ENCODE measurements around the gene CYP46A1.
A peak's percentile ranks its signal among the peaks of the same experiment; 100 is the strongest.

The CYP46A1 gene

DNA sequence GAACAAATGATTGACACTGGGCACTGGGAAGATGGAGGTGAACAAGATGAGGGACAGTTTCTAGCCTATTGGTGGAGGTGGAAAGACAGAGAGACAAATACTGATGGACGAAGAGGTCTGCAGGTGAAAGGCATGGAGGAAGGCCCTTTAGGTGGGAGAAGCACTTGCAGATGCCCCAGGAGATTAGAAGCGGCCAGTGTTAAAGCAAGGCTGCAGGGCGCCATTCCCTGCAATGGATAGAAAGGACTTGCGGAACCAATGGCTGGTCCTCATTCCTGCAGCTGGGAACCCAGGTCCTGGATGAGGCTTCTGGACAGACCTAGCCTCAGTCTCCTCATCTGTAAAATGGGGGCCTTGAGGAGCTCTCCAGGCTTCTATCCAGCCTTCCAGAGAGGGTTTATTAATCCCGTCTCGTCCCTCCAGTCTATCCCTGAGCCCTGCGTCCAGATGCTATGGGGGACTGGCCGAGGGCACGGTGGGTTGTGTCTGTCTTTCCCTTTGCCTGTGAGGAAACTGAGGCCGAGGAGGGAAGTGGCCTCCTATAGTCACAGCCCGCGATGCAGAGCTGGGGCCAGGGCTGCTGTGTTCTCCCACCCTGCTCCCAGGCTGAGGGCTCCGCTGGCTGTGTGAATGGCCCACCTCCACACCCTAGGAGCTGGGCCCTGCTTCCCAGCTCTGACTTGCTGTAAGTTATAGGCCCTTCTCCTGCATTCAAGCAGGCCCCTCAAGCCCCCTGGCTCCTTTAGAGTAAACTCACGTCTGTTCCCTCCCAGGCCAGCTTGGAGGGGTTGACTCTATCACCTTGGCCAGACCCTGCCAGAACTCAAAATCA is 33.0 kb downstream of the CYP46A1 start:
- DNase-seq = no peak

DNA sequence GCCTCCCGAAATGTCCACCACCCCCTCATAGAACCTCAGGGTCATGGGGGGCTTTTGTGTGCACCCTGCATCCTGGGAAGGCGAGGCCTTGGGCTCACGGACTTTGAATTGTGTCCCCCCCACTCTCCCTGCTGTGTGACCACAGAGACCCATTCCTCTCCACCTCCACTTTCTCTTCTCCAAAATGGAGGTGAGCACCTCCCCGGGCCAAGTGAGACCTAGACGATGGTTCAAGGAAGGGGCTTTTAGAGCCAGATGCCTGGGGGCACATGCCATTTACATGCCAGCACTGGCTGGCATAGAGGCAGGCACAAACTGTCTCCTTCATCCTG is 33.5 kb downstream of the CYP46A1 start:
- no peak for DNase-seq

DNA sequence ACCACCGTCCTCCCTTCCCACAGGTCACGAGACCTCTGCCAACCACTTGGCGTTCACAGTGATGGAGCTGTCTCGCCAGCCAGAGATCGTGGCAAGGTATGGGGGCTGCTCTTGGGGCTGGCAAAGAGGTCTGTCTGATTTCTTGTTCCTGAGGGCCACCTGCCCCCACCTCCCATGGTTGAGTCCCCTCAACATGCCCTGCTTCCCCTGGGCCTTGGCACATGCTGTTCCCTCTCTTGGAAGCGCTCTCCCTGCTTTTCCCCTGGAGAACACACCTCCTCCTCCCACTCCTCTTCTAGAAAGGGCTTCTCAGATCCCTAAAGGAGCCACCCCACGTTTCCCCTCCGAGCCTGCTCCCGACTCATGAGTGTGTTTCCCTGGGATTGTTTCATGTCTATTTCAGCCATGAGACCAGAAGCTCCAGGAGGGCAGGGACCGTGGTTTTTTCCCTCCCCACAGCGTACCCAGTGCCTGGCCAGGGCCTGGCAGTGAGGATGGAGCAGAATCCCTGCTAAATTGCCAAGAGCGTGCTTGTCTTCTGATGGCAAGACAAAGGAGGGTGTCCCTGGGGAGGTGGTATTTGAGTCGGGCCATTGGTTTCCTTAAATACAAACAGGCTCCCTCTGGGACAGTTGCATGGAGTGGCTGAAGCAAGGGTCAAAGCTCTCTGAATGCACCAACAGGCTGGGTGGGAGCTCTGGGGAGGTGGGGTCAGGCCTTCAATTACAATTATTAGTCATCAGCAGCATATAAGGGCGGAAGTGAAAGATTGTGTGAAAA is 34.1 kb downstream of the CYP46A1 start:
- DNase-seq = peak; percentile 72

DNA sequence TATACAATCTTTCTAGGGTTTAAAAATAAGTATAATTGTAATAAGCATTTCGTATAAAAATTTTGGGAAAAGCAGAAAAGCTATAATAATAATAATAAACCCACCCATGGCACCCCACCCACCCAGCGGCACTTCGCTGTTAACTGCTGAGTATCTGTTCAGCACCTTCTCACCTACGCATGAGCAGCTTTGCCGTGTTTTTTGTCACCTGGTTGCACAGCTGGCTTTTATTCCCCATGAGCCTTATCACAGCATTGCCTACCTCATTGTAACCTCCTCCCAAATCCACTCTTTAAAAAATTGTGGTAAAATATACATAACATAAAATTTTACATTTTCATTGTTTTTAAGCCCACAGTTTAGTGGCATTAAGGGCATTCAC is 34.7 kb downstream of the CYP46A1 start:
- no peak for DNase-seq

DNA sequence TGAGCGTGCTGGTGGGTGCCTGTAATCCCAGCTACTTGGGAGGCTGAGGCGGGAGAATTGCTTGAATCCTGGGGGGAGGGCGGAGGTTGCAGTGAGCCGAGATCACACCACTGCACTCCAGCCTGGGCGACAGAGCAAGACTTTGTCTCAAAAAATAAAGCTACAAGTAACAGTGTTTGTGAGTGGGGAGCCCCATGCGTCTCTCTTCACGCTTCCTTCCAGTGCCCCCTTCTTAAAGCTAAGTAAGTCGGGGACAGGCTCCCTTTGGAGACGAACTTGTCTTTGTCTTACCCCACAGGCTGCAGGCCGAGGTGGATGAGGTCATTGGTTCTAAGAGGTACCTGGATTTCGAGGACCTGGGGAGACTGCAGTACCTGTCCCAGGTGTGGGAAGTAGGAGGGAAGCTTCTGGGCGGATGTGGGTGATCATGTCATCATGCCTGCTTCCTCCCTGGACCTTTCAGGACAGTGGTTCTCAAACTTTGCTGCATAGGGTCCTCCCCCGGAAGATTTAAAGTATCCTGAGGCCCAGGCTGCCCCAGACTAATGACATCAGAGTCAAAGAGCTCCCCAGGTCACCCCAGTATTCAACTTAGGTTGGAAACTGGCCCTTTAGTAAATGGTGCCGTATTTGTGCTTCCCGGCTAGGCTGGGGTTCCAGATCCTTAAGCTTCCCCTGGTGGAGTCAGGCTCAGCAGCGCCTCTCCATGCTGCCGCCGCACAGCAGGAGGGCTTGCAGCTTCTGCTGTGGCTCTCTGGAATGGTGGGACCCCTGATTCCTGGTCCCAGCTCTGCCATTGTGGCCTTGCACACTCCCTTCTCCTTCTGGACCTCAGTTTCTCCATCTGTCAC is 37.1 kb downstream of the CYP46A1 start:
- no peak for DNase-seq

DNA sequence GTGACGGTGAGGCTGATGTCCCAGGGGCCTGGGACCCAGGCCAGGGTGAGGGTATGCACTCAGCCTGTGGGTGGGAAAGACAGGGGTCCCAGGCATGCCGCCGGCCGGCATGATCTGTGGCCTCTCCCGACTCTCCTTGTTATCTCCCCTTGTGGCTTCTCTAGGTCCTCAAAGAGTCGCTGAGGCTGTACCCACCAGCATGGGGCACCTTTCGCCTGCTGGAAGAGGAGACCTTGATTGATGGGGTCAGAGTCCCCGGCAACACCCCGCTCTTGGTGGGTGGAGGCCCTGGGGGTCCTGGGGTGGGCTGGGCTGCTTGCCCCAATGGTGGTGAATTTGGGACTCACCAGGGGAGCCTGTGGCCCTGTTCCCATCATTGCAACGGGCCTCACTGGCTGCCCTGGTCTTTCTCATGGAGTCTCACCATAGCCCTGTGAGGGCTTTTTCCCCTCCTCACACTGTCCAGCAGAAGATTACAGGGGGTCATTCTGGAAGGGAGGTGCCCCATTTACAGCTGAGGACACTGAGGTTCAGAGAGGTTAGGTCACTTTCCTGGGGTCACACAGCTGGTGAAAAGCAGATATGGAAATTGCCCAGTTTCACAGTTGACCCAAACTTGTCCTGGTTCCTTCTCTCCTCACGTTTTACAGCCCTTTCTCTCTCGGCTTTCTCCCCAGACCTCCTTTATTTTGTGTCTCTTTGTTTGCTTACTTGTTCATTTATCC is 37.9 kb downstream of the CYP46A1 start:
- no peak for DNase-seq

DNA sequence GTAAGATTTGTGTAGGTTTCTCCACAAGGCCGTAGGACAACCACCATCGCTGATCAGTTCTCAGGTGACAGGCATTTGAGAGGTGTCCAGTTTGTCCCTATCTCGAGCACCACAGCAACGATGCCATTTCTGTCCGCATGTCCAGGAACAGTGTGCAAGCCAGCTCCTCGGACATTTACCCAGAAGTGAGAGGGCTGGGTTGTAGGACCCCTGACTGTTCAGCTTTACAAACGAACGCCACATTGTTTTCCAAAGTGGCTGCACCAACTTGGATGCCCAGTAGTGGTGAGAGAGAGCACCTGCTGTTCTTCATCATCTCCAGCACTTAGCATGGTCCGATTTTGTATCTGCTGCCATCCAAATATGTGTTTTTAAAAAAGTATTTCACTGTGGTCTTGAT is 38.6 kb downstream of the CYP46A1 start:
- no peak for DNase-seq

DNA sequence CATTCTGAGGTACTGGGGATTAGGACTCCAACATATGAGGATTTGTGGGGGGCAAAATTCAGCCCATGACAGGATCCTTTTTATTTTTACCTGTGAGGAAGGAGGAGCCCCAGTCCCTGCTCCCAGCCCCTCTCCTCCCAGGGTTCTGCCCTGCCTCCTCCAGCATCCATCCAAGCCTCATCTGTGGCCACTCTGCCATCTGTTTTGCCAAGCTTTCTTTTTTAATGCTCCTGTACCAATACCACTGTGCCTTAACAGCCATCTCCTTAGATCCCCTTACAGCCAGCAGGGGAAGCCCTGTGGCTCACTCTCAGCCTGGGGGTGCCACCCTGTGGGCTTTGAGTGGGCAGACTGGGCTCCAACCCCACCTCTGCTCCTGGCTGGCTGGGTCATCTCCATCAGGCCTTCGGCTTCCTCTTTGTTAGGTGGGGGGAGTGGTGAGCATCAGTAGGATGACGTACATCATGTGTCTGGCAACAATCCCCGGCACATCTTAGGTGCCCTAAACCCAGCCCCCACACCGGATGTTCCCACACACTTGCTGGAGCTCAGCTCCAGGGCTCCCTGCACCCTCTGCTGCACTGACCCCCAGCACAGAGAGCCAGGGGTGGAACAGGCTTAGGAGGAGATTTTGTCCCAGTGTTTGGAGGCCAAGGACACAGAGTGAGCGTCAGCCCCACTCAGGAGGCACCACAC is 40.2 kb downstream of the CYP46A1 start:
- no peak for DNase-seq

DNA sequence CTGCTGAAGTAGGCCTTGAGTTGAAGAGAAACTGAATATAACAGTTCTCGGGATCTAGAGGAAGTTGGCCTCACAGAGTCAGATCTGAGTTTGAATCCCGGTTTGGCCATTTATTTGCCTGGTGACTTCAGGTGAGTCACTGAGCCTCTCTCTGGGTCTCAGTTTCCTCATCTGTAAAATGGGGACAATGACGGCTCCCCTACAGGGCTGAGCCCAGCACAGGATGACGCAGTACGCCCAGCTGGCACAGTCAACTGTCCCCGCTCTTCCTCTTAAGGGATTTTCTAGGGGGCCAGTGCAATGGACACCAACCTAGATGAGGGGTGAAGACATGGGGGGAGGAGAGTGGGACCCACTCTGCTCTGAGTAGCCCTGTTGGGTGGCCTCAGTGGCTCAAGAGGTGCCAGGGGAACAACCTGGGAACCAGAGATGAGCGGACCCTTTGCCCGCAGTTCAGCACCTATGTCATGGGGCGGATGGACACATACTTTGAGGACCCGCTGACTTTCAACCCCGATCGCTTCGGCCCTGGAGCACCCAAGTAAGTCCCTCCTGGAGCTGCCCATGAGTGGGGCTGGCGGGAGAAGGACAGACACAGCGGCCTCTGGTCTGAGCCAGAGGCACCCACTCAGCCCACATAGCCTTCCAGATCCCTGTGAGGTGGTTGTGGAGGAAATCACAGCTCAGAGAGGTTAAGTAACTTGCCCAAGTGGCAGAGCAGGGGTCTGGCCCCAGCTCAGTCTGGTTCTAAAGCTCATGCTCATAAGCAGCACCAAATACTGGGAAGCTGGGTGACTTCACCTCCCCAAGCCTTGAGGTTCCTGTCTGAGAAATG is 41.1 kb downstream of the CYP46A1 start:
- no peak for DNase-seq

DNA sequence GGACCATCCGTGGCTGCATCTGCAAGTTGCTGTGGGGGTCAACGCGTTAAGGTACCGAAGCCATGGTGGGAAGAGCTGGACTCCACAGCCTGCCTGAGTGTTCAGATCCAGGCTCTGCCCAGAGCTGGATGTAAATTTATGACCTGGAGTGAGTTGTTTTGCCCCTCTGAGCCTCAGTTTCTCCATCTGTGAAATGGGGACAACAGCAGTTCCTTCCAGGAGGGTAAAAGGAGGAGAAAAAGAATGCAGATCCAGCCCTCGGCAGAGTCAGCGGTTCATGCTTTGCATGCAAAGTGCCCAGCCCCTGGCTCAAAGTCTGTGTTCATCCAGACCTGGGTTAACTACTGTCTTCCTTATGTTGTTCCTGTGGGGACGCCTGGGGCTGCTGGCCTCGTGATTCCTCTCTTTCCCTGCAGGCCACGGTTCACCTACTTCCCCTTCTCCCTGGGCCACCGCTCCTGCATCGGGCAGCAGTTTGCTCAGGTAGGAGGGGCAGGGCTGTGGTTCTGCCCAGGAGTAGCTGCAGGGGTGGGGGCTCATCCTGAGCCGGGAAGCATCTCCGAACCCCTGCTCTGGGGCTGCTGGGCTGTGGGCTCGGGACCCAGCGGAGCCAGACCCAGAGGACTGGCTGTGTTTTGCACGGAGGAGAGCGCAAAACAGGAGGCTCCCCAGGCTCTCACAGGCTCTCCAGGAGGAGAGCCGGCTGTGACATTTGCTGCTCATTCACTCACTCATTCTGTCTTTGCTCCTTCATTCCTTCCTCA is 41.9 kb downstream of the CYP46A1 start:
- no peak for DNase-seq

DNA sequence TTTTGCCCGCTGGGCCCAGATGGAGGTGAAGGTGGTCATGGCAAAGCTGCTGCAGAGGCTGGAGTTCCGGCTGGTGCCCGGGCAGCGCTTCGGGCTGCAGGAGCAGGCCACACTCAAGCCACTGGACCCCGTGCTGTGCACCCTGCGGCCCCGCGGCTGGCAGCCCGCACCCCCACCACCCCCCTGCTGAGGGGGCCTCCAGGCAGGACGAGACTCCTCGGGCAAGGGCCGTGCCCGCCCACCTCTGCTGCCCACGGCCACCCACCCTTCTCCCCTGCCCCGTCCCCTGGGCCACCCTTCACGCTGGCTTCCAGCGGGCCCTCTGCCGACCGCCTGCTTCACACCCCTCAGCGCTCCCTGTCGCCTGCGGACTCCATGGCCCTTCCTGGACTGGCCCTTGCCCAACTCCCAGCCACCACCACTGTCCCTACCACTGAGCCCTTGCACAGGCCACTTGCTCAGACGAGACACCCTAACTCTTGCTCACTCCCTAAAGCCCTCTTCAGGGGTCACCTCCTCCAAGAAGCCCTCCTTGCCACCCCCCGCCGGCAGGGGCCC is 42.5 kb downstream of the CYP46A1 start:
- no peak for DNase-seq

DNA sequence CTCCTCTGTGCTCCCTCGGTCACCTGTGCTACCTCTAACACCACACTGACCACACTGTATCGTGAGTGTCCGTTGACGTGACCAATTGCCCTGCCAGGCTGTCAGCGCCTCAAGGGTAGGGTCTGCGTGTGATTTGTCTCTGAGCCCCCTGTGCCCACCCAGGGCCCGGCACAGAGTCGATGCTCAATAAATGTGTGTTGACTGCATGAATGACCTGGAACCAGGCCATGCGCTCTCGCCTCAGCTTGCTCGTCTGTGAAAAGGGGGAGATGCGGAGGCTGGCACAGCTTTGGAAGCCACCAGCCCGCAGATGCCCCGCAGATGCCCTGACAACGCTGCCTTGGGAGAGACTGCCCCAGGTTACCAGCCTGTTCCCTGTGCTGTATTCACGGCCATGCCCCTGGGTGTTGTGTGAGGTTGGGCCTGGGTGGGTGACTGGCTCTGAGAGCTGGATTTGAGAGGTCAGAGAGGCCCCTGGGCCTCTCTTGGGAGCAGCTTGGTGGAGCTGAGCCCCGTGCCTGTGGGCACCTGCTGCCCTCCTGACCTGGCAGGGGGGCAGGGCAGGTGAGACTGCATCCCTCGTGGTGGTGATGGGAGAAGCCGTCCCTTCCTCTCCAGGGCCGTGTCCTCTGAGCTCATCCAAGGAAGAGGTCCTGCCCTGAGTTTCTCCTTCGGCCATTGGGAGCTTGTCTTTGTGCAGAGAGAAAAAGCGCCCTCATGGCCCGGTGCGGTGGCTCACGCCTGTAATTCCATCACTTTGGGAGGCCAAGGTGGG is 43.2 kb downstream of the CYP46A1 start:
- no peak for DNase-seq

DNA sequence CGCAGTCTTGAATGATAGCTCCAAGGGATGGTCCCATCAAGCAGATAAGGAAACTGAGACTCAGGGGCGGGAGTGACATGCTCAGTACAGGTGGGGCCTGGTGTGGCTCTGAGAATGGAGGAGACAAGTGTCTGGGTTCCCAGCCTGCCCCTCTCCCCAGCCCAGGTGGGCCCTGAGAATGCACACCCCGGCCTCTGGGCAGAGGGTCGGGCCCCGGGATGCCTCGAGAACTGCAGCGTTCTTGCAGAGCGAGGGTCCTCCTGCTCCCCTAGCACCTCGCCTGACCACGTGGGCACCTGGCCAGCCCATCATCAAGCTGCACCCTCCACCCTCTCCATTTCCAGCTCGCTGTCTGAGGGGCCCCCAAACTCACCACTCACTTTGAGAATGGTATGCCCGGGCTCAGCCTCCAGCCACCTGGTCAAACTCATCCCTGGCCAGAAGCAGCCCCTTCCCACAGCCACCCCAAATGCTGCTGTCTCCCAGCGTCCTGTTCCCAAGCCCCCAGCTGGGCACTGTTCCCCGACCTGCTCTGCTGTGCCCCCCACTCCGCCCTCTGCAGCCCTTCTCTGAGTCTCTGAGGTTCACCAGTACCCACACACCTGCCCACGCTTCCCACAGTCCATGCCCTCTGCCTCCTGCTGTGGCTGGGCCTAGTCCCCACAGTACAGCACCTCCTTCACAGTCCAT is 44.3 kb downstream of the CYP46A1 start:
- DNase-seq = no peak

DNA sequence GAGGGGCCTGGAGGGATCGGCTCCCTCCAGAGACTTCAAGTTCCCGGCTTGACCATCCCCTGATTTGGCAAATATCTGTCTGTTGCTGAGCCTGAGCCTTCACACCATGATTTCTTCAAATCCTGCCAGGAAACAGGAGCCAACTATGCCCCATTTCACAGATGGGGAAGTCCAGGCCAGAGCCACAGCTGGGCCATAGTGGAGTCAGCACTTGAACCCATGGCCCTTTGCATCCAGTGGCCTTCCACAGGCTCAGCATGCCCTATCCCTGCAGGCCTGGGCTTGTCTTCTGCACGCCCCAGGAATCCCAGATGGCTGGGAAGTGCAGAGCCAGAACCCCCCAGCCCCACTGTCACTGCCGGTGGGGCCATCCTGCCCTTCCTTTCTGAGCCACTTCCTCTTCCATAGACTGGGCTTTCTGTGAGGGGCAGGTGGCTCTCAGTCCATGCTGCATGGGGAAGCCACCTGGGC is 44.9 kb downstream of the CYP46A1 start:
- no peak for DNase-seq

DNA sequence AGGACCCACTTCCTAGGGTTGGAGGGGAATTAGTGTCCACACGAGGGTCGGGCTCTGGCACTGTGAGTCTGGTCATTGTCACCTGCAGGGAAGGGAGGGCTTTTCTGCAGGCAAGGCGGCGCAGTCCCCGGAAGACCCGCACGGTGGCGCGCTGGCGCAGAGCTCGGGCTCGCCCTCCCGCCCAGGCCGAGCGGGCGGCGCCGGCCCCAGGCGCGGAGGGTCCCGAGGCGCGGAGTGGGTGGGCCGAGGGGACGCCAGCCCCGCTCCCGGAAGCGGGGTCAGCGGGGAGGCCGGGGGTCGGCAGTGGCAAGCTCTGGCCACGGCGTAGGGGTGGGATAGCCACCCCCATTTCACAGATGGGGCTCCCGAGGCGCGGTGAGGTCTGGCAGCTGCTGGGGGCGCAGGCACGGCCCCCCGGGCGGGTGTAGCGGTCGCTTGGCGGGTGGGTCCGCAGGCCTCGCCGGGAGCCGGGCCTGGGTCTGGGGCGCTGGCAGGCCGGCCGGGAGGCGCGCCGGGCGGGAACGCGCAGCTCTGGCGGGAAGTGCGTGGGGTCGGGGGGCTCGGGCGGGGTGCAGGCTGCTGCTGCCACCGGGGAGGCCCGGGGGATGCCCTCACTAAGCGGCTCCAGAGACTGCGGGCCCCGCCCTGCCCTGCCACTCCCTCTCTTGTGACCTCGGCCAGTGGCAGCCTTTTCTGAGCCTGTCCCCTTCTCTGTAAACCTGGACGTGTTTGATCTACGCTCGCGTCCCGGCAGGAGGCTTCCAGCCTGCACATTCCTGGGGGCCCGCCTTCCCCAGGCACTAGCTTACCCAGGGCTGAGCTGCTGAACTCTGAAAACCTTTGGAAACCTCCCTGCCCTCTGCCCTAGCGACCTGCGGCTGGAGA is 46.1 kb downstream of the CYP46A1 start:
- peak; percentile 92 for DNase-seq

DNA sequence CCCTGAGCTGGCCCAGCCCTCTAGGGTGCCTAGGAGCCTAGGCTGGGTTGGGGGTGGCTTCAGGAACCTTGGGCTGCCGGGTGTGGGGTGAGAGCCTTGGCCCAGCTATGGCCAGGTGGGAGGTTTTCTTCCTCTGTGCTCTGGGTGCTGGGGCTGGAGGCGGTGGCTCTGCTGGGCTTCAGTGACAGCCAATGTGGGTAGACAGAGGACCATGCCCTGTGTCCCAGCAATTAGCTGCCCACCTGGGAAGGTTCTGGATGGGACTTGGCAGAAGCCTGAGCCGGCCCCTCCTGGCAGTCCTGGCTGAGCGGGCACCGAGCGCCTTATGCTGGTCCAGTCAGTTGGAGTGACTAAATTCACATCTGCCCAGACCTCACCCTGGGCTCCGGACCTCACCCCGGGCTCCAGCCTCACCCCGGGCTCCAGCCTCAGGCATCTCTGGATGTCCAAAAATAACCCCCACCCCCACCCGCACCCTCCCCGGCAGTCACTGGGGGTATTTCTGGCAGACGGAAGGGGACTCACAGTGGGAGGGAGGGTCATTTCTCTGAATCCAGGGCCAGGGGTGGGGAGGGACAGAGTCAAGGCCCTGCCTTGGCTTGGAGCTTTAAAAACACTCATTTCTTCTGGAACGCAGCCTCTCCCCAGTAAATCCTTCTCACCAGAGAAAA is 46.9 kb downstream of the CYP46A1 start:
- DNase-seq = no peak
